NB4 (cell line): ENCODE results near the gene CRABP1.

ENCODE experiments used
- DNase-seq: peaks from one replicate; pipeline ENCODE4 v3.0.0; 2010; ENCODE audit warnings: low read depth
- H3K4me3 ChIP-seq: one replicate; pipeline ENCODE4 v1.5.1; 2011; ENCODE audit warnings: mild to moderate bottlenecking, low read depth, low read length, moderate library complexity
- CTCF ChIP-seq: IDR thresholded peaks from one replicate; pipeline ENCODE4 v1.5.1; 2012; ENCODE audit warnings: low read depth, low read length
- MAX ChIP-seq: IDR thresholded peaks from 2 replicates; pipeline ENCODE4 v1.6.1; 2011; ENCODE audit warnings: low read depth, low read length
- MYC ChIP-seq: IDR thresholded peaks from 2 replicates; pipeline ENCODE4 v1.6.1; 2011; ENCODE audit warnings: low read depth, low read length
- POLR2A ChIP-seq: IDR thresholded peaks from 2 replicates; pipeline ENCODE4 v1.6.1; 2011; ENCODE audit warnings: mild to moderate bottlenecking; ENCODE audit not compliant: insufficient read length; ENCODE audit errors: extremely low read depth

Gene CRABP1

GRCh38 chr15:78382114-78382880 lies 42.1 kb downstream of the CRABP1 start:
- TF ChIP-seq POLR2A (no peak), MYC (no peak), CTCF (no peak), MAX (no peak)
- H3K4me3 ChIP-seq = no peak overlapping the region
- DNase-seq = no peak

- no peak overlapping the region for H3K4me3 ChIP-seq
- no peak for TF ChIP-seq MAX
- no peak for TF ChIP-seq CTCF
- TF ChIP-seq POLR2A = no peak
- no peak for TF ChIP-seq MYC
- no peak for DNase-seq
Observed at GRCh38 chr15:78384651-78385050, 44.5 kb downstream of the CRABP1 start.

GRCh38 chr15:78387246-78388037 lies 47.3 kb downstream of the CRABP1 start:
- H3K4me3 ChIP-seq = no peak overlapping the region
- DNase-seq = no peak
- TF ChIP-seq CTCF (no peak), MAX (no peak), POLR2A (no peak), MYC (no peak)

GRCh38 chr15:78388865-78389264 lies 48.7 kb downstream of the CRABP1 start:
- TF ChIP-seq POLR2A (no peak), MYC (no peak), CTCF (no peak), MAX (no peak)
- no peak for DNase-seq
- no peak overlapping the region for H3K4me3 ChIP-seq

- no peak for DNase-seq
- TF ChIP-seq CTCF (no peak), MAX (no peak), POLR2A (no peak), MYC (no peak)
- no peak overlapping the region for H3K4me3 ChIP-seq
Observed at GRCh38 chr15:78389322-78389721, 49.2 kb downstream of the CRABP1 start.
